GM21619 (cell line): ENCODE measurements around the gene MAML1.
"Not testable (repeated sequence)": the region's sequence is repeated elsewhere in the genome, so short reads cannot be mapped to it uniquely, and the experiment has no call there.

Experiments used
- ATAC-seq: cut with Tn5 transposase; IDR thresholded peaks from one replicate; pipeline ENCODE4 v1.9.1; 2021; ENCODE audit not compliant: unreplicated experiment

Gene MAML1

DNA sequence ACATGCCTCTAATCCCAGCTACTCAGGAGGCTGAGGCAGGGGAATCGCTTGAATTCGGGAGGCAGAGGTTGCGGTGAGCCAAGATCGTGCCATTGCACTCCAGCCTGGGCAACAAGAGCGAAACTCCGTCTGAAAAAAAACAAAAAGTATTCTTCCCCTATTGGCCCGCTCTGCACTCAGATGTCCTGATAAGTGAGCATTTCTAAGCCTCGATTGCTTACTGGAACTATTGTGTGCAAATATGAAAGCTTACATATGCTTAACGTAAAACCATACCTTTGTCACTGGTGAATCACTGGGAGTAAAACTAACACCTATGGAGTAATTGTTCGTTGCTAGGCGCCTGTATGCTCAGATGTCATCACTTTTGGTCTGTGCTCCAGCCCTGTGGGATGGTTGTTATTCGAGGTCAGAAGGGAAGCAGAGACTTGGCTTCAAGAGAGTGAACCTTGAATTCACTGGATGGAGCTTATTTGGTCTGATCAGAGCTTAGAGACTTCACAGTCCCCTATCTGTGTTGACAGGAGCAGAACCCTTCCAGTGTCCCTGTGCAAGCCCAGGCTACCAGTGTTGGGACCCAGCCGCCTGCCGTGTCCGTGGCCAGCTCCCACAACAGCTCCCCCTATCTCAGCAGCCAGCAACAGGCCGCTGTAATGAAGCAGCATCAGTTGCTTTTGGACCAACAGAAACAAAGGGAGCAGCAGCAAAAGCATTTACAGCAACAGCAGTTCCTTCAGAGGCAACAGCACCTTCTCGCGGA, 35.9 kb downstream of the MAML1 start:
- no peak for ATAC-seq

DNA sequence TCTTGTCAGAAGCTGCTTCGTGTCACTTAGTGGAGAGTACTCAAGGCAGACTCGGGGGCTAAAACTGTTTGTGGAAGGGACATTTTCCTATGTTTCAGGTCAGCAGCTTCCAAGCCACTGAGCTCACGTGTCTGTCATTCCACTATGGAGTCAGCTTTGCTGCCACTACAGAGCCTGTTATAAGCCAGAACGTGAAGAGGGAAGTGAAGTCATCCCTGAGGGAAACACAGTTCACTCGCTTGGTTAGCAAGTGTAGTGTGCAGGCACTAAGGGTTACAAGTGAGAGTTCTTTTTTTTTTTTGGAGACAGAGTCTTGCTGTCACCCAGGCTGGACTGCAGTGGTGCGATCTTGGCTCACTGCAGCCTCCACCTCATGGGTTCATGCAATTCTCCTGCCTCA, 36.6 kb downstream of the MAML1 start:
- no peak for ATAC-seq

DNA sequence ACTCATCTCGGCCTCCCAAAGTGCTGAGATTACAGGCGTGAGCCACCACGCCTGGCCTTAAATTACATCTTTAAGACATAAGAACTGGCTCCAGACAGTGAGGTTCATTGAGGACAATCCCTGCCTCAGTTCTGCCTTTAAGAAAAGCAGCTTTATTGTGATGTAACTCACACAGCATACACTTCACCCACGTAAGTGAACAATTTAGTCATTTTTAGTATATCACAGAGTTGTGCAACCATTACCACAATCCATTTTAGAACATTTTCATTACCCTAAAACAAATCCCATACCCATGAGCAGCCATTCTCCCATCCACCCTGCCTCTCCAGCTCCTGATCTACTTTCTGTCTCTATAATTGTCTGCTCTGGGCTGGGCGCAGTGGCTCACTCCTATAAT, 37.2 kb downstream of the MAML1 start:
- ATAC-seq: no peak

DNA sequence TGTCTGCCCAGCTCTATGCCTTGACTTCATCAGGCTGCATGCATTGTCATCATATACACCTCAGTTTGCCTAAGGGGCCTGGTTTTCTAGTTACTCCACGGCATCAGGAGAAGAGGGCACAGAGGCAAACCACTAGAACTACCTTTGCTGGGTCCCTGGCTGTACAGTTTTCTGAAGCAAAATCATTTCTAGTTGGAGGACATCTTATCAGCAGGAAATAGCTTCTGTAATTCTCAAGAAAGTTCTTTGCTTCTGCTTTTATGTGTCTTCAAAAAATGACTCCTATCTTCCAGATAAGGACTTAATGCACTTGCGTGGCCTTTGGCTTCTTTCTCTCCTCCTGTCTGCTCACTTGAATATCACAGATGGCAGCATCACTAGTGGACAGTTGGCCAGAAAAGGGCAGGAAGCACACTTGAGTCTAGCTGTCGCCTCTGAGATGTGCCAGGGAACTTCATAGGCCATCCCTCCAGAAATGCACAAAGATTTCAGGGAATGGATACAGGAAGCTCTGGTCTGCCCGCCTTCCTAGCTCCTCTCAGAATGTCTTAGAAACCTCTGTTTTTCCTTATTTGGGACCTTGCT, 38.8 kb downstream of the MAML1 start:
- ATAC-seq: no peak

DNA sequence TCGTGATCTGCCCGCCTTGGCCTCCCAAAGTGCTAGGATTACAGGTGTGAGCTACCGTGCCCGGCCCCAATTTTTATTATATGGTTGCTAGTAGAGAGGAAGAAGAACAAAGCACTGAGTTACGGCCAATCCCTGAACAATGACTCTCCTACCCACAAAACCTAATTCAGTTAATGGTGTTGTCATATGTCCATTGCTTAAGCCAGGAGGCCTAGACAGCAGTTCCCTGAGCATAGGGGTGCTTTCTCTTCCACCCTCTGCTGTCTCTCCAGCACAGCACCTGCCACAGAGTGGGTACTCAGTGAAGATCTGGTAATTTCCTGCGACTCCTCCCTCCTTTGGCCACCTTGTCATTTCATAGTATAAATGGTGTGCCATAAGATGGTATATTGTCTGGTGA, 39.7 kb downstream of the MAML1 start:
- ATAC-seq: no peak

DNA sequence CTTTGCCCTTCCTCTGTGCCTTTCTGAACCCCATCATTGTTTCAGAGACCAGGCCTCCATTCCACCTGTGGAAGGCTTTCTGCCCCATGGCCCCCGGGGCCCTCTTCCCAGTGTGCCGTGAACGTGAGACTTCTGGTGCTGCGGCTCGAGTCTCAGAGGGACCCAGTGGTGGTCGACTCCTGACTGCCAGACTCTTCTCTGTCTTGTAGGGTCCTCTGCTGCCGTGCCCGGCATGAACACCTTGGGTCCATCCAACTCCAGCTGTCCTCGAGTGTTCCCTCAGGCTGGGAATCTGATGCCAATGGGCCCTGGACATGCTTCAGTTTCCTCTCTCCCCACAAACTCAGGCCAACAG, 41.0 kb downstream of the MAML1 start:
- ATAC-seq: no peak

DNA sequence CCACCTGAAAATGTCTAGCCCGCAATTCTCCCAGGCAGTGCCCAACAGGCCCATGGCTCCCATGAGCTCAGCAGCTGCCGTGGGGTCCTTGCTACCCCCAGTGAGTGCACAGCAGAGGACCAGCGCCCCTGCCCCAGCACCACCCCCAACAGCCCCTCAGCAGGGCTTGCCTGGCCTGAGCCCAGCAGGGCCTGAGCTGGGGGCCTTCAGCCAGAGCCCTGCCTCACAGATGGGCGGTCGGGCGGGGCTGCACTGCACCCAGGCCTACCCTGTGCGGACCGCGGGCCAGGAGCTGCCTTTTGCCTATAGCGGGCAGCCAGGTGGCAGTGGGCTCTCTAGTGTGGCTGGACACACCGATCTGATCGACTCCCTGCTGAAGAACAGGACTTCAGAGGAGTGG, 41.8 kb downstream of the MAML1 start:
- no peak for ATAC-seq

DNA sequence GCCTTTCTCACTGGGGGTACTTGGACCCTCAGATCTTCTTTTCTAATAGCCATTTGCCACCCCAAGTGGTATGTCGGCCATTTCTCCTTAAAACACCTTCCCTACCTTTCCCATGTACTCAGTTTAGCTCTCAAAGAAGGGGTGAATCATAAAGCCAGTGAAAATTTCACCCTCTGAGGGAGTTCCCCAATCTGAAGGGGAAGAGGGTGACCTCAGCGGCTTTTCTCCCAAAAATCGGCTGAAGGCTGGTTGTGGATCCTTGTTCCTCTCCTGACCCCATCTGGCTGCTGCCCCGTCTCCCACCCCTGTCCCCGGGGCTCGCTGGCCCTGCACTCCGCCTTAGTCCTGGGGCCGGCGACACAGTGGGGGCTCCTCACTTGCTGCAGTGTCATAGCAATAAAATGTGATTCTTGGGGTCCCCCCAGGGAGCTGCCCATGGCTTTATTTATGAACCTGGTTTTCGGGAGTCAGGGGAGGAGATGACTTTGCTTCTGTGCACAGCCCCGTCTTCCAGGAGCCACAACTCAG, 43.9 kb downstream of the MAML1 start:
- ATAC-seq: no peak

DNA sequence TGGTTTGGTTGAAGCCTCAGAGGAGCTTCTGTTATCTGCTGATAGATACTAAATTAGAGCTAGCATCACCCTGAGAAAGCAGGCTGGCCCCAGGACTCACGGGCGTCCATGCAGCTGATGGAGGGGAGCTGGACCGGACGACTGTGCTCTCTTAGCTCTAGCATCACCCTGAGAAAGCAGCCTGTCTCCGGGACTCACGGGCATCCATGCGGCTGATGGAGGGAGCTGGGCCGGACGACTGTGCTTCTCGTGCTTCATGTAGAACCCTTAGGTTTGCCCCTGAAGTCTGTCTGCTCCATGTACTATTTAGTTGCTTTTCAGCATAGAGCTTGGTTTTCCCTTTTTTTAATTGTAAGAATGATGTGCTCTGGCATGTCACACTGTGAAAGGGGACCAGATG, 44.8 kb downstream of the MAML1 start:
- ATAC-seq: no peak

DNA sequence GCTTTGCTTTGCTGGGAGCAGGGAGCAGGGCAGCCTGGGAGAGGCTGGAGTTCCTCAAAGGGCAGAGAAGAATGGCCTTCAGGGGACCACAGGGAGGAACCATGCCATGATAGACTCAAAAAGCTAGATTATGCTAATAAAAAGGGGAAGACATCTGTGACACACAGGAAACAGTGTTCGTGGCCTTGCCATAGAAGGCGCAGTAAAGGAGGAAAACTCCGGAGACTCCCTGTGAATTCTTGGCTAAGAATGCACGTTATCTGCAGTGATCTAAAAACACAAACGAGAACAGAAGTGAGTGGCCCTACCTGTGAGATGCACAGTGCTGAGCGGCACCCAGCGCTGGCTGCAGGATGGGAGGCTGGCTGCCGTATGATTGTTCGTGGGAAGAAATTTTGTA, 45.3 kb downstream of the MAML1 start:
- no peak for ATAC-seq

DNA sequence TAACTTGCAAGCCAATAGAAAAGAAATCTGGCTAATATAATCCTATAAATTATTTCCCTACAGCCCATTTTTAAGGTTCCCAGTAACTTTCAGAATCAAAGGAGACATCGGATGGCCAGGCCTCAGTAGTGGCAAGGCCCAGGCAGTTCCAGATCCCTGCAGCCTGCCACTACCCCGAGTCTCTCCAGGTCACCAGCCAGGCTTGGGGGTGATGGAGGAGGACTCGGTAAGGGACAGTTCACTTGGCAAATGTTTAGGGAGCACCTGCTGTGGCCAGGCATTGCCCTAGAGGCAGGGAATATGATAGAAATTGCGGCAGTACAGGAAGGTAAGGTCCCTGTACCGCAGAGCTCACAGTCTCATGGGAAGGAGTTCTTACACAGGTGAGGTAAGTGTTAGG, 46.0 kb downstream of the MAML1 start:
- ATAC-seq: no peak

DNA sequence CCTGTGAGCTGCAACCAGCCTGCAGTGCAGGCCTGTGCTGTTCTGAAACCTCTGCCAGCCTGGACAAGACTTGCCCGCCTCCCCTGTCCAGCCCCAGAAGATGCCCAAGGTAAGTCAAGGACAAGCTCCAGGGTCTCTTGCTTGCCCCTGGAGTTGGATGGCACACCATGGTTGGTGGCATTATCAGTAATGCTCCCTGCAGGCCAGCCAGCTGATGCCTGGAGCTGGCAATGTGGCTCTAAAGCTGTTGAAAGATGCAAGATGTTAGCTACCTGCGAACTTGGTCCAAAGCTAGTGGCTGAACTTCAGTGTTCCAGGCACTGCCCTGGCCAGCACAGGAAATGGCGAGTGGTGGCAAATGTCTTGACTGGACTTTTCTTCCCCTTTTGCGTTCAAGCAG, 47.2 kb downstream of the MAML1 start:
- no peak for ATAC-seq

DNA sequence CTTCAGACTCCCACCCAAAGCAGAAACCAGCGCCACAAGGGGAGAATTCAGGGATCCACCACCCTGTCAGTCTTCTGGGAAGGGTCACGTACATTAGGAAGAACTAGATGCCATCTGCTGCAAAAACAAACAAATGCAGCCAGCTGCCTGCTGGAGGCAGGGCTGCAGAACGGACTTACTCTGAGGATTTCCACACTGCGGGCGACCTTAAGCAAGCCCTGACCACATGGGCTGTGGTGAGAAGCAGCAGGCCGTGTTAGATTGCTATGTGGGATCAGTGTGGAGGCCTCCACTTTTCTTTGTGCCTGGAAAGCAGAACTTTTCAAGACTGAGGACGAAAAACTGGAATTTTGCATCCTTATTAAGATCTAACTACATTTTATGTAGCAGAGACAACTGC, 47.7 kb downstream of the MAML1 start:
- no peak for ATAC-seq

DNA sequence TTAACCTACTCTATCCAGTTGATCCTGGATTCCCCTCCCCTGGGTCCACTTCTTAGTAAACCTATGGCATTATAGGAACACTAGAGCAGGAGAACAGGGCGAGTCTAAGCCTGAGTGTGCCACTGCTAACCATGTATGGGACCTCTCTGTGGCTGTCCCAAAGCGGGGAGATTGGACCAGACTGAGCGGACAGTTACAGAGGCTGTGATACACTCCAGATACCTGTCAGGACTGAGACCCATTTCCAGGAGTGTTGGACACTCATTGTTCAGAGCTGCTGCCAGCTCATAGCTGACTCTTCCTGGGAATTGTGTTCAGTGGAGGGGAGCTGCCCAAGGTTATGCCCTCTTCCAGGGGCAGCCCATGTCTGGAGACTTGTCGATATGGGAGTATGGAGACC, 49.2 kb downstream of the MAML1 start:
- ATAC-seq: no peak

DNA sequence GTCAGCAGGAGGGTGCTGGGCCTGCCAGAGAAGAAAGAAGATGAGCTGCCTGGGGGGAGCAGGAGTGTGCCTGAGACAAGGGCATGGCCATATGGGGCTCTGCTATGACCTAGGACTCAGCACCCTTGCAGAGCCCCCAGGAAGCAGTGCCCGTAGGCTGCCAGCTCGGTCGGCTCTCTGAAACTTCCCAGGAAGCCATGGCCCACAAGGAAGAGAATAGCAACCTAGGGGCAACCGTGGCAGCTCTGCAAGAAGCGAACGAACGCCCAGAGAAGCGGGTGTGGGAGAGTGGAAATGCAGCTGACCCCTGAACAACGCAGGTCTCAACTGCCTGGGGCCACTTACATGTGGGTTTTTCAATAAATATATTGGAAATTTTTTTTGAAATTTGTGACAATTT, 50.5 kb downstream of the MAML1 start:
- ATAC-seq: no peak

DNA sequence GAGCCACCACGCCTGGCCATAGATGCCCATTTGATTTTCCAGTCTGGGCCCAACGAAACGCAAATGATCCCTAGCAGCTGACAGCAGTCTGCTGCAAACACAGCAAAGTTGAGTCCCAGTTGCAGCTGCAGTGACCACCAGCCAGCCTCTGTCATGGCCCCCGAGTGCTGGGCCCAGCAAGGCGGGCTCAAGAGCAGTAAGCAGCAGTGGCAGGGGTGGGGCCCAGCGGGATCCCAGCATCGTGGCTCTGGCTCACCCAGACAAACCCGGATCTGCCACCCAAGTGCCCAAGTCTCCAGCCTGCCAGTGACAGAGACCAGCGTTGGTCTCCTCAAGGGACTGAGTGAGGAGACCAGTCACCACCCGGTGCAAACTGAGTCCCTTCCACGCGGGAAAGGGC, 54.2 kb downstream of the MAML1 start:
- no peak for ATAC-seq

DNA sequence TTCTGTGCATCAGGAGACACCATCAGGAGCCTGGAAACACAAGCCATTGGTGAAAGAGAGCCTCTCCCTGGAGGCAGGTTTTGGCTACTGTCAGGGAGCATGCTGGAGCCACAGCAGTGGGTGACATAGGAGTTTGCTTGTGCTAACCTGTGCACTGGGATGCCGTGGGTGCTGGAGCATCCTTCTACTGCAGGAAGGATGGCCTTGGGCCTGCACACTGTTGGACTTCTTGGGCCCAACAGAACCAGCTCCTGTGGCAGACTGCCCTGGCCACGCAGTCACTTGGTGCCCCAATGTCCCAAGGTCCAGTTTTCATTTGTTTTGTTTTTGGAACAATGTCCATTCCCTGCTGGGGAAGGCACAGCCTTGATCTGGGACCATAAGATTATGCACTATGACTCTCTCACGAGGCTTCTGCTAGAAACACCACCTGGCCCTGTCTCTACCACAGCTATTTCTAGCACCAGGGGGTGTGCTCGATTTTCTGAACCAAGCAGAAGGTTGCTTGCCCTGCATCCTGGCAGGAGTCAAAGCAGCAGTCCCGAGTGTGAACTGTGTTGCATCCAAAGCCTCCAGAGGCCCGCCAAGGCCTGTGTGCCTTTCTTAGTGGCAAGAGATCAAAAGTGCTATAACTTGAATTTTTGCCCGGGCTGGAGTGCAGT, 55.7 kb downstream of the MAML1 start:
- no peak for ATAC-seq

DNA sequence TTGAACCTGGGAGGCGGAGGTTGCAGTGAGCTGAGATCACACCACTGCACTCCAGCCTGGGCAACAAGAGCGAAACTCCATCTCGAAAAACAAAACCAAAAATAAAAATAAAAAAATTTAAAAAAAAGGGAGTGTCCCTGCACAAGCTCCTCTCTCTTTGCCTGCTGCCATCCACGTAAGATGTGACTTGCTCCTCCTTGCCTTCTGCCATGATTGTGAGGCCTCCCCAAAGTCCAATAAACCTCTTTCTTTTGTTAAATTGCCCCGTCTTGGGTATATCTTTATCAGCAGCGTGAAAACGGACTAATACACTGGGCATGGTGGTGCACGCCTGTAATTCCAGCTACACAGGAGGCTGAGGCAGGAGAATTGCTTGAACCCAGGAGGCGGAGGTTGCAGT, 56.7 kb downstream of the MAML1 start:
- not testable (repeated sequence) for ATAC-seq

DNA sequence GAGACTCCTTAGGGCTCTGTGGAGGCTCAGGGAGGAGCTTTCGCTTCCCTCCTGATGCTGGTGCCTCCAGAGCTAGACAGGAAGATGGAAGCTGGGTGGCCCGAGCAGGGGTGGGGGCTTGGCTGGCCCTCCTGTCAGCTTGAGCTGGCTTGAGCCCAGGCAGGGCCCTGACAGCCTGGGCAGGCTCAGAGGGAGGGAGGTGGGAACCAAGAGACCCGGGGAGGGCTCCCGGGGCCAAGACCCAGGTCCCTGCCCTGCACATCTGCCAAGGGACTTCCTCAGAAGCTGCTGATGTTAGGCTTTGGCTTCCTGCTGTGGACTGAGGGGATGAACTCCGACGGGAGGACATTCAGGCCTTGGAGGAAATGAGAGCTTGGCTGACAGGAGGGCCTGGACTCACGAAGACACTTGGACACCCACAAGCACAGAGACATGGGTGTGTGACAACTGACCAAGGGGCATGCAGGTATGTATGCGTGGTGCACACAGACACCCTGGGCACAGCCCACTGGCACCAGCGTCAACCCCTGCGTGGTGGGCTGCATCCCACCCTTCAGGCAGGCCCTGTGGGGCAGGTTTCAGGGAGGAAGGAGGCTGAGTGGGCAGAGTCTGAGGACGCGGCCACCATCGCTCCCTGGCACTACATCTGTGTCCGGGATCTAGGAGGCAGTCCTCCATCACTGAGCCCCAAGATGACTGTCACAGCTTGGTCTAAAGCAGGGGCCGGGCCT, 59.4 kb downstream of the MAML1 start:
- no peak for ATAC-seq

DNA sequence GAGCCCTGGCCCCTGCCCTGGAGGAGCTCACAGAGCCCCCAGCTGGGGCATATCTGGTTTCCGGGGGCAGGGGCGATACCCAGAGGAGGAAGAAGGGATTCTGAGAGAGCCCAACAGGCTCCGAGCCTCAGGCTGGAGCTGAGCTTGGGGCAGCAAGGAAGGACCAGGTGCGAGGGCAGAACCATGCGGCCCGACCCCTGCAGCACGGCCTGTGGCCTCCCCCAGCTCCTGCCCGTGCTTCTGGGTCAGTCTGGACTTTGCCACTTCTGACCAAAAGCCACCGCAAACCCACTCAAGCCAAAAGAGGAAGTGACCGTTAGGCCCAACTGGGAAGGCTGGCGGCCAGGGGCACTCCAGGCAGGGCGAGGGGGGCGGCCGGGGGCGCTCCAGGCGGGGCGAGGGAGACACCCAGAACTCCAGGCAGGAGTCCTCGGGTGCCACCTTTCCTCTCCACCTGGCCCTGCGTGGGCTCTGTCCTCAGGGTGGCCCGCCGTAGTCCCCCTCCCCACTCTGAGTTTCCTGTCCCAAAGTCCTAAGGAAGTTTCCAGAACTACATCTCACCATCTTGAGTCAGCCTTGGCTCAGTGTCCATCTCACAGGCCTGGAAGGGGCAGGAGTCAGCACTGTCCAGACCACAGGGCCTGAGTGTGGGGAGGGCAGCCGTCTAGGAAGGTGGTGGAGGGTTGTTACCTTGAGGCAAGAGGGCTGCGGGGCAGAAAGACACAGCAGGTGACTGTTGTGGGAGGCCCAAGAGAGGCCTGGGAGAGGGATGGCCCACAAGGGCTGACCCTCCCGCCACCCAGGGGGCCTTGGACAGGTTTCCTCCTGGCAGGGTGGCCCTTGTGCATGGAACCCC, 60.2 kb downstream of the MAML1 start:
- ATAC-seq: no peak
